ENCODE data around the gene CNOT3.

Gene CNOT3

GRCh38 chr19:54136086-54136863 lies 1.3 kb upstream of the CNOT3 start:
- H3K27me3 ChIP-seq (ENCODE audit: control insufficient read depth in 2 of 2, insufficient read depth in 2 of 2, low read length in 2 of 2): no peaks in the 10 kb centered on the region
- H3K36me3 ChIP-seq (ENCODE audit: control insufficient read depth in 2 of 2, insufficient read depth in 2 of 2, low read length in 2 of 2): peaks cover 0 to 14% of the 10 kb centered on the region in 2 donors
- peak overlapping the region; percentile 11 to 62 for H3K27ac ChIP-seq (ENCODE audit: low read depth in 2 of 2, low read length in 2 of 2)
- H3K9me3 ChIP-seq (ENCODE audit: control insufficient read depth in 2 of 2, low read length in 2 of 2): no peaks in the 10 kb centered on the region
- H3K9ac ChIP-seq (ENCODE audit: low read depth in 1 of 2, low read length in 2 of 2): peak overlapping the region; percentile 67 to 72
- peak overlapping the region; percentile 76 to 88 for H3K4me3 ChIP-seq (ENCODE audit: low read length in 2 of 2)
- H3K4me1 ChIP-seq (ENCODE audit: control insufficient read depth in 2 of 2, insufficient read depth in 2 of 2, low read length in 2 of 2): peaks cover 23% of the 10 kb centered on the region in 2 donors

- Histone ChIP-seq H3K4me3 (ENCODE audit: low read length in 2 of 2) (peak overlapping the region; percentile 77 to 88), H3K4me1 (ENCODE audit: control insufficient read depth in 2 of 2, insufficient read depth in 2 of 2, low read length in 2 of 2) (peaks cover 23% of the 10 kb centered on the region in 2 donors), H3K9me3 (ENCODE audit: control insufficient read depth in 2 of 2, low read length in 2 of 2) (no peaks in the 10 kb centered on the region), H3K9ac (ENCODE audit: low read depth in 1 of 2, low read length in 2 of 2) (peak overlapping the region; percentile 72 to 83), H3K27me3 (ENCODE audit: control insufficient read depth in 2 of 2, insufficient read depth in 2 of 2, low read length in 2 of 2) (no peaks in the 10 kb centered on the region), H3K27ac (ENCODE audit: low read depth in 2 of 2, low read length in 2 of 2) (peak overlapping the region; percentile 11 to 85), H3K36me3 (ENCODE audit: control insufficient read depth in 2 of 2, insufficient read depth in 2 of 2, low read length in 2 of 2) (peaks cover 6 to 10% of the 10 kb centered on the region in 2 donors)
These were observed 481 bp upstream of the CNOT3 start for GRCh38 chr19:54136864-54137698.

DNA sequence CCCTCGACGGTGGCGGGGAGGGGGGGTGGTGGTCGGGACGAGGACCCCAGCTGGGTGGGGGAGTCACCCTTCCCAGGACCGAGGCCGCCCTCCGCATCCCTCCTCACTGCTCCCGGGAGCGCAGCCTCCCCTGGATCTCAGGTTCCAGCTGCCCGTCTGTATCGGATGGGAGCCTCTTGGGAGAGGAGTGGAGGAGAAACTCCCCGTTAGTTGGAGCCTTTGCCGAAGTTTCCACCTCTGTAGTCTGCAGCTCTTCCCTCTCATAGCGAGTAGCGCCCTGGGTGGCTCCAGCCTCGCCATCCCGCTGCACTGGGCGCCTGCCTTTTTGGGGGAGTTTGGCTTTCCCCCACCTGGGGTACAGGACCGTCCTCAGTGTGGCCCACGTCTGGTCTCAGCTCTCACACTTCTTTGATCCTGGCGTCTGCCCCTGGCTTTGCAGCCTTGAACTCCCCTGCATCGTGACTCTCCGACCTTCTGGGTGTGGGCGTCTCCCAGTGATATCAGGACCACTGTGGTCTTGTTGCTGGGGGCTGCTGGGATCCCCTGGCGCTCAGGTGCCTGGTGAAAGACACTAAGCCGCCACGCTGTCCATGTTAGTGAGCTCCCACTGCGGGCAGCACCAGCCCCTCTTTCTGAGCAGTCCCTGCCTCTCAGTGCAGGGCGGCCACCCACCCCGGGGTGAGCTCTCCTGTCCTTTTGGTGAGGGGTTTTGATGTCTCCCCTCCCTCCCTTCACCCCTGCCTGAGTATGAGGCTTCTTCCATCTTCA lies 1.1 kb downstream of the CNOT3 start:
- Histone ChIP-seq H3K27me3 (ENCODE audit: control insufficient read depth in 2 of 2, insufficient read depth in 2 of 2, low read length in 2 of 2) (no peaks in the 10 kb centered on the region), H3K9me3 (ENCODE audit: control insufficient read depth in 2 of 2, low read length in 2 of 2) (no peaks in the 10 kb centered on the region), H3K9ac (ENCODE audit: low read depth in 1 of 2, low read length in 2 of 2) (peak overlapping the region; percentile 63 to 83), H3K36me3 (ENCODE audit: control insufficient read depth in 2 of 2, insufficient read depth in 2 of 2, low read length in 2 of 2) (peaks cover 22 to 25% of the 10 kb centered on the region in 2 donors), H3K4me1 (ENCODE audit: control insufficient read depth in 2 of 2, insufficient read depth in 2 of 2, low read length in 2 of 2) (peaks cover 23% of the 10 kb centered on the region in 2 donors), H3K4me3 (ENCODE audit: low read length in 2 of 2) (peak overlapping the region; percentile 74 to 77), H3K27ac (ENCODE audit: low read depth in 2 of 2, low read length in 2 of 2) (peak overlapping the region in 1 of 2 donors; percentile 85)

DNA sequence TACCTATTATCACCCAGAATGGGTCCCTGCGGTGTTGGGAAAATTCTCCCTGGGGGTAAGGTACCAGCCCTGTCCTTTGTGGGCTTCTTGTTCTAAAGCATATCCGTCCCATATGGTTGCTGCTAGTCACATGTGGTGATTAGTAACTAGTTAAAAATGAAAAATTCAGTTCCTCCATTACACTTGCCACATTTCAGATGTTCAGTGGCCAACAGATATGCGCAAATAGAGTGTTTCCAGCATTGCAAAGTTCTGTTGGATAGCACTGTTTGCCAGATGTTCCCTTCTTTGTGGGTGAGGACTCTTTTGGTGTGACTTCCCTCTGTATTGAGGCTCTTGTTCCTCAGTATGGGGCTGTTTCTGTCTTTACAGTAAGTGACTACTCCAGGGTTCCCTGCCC lies 3.8 kb downstream of the CNOT3 start:
- H3K27me3 ChIP-seq (ENCODE audit: control insufficient read depth in 2 of 2, insufficient read depth in 2 of 2, low read length in 2 of 2): no peaks in the 10 kb centered on the region
- H3K9me3 ChIP-seq (ENCODE audit: control insufficient read depth in 2 of 2, low read length in 2 of 2): no peaks in the 10 kb centered on the region
- H3K4me1 ChIP-seq (ENCODE audit: control insufficient read depth in 2 of 2, insufficient read depth in 2 of 2, low read length in 2 of 2): peaks cover 16 to 17% of the 10 kb centered on the region in 2 donors
- H3K36me3 ChIP-seq (ENCODE audit: control insufficient read depth in 2 of 2, insufficient read depth in 2 of 2, low read length in 2 of 2): peaks cover 49 to 51% of the 10 kb centered on the region in 2 donors
- H3K4me3 ChIP-seq (ENCODE audit: low read length in 2 of 2): no peak overlapping the region
- H3K9ac ChIP-seq (ENCODE audit: low read depth in 1 of 2, low read length in 2 of 2): no peak overlapping the region
- no peak overlapping the region for H3K27ac ChIP-seq (ENCODE audit: low read depth in 2 of 2, low read length in 2 of 2)

DNA sequence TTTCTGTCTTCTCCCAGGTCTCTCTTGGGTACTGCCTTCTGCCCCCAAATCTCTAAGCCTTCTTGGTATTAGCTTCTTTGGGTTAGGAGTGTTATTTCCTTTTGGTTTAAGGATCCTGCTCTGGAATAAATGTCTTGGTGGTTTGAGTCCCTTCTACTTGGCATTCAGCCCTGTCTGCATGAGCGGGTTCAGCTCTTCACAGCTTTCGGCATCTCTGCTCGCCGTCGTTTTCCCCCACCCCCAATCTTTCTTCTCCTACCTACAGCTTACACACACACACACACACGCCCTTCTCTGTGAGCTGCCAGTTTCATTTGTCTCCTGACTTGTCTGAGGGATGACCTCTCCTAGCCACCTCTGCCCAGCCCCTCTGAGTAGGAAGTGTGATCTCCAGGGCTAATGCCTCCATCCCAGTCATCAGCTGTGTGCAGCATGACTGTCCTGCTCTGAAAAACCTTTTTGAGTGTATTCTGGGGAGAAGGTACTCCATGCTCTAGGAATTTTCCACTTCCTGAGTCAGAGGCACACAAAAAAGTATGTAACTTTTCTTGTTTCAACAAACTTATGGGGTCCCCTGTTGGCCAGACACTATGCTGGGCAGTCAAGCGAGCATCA lies 4.7 kb downstream of the CNOT3 start:
- no peaks in the 10 kb centered on the region for H3K9me3 ChIP-seq (ENCODE audit: control insufficient read depth in 2 of 2, low read length in 2 of 2)
- no peak overlapping the region for H3K27ac ChIP-seq (ENCODE audit: low read depth in 2 of 2, low read length in 2 of 2)
- H3K4me1 ChIP-seq (ENCODE audit: control insufficient read depth in 2 of 2, insufficient read depth in 2 of 2, low read length in 2 of 2): peaks cover 10 to 15% of the 10 kb centered on the region in 2 donors
- H3K9ac ChIP-seq (ENCODE audit: low read depth in 1 of 2, low read length in 2 of 2): no peak overlapping the region
- no peak overlapping the region for H3K4me3 ChIP-seq (ENCODE audit: low read length in 2 of 2)
- no peaks in the 10 kb centered on the region for H3K27me3 ChIP-seq (ENCODE audit: control insufficient read depth in 2 of 2, insufficient read depth in 2 of 2, low read length in 2 of 2)
- H3K36me3 ChIP-seq (ENCODE audit: control insufficient read depth in 2 of 2, insufficient read depth in 2 of 2, low read length in 2 of 2): peaks cover 57 to 61% of the 10 kb centered on the region in 2 donors

DNA sequence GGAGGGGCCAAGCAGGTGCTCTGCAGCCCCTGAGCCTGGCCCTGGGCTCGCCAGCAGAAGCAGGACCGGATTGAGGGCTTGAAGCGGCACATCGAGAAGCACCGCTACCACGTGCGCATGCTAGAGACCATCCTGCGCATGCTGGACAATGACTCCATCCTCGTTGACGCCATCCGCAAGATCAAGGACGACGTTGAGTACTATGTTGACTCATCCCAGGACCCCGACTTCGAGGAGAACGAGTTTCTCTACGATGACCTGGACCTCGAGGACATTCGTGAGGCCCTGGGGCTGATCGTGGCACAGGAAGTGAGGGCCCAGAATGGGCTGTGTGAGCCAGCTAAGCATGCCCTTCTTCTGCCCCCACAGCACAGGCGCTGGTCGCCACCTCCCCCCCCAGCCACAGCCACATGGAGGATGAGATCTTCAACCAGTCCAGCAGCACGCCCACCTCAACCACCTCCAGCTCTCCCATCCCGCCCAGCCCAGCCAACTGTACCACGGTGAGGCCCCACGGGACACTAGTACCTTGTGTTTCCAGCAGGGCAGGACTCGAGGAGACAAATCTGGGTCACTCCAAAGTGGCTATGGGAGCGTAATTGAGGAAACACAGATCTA lies 8.1 kb downstream of the CNOT3 start:
- no peaks in the 10 kb centered on the region for H3K27me3 ChIP-seq (ENCODE audit: control insufficient read depth in 2 of 2, insufficient read depth in 2 of 2, low read length in 2 of 2)
- H3K4me3 ChIP-seq (ENCODE audit: low read length in 2 of 2): no peak overlapping the region
- peaks cover 79 to 84% of the 10 kb centered on the region in 2 donors for H3K36me3 ChIP-seq (ENCODE audit: control insufficient read depth in 2 of 2, insufficient read depth in 2 of 2, low read length in 2 of 2)
- H3K9me3 ChIP-seq (ENCODE audit: control insufficient read depth in 2 of 2, low read length in 2 of 2): no peaks in the 10 kb centered on the region
- peaks cover 0 to 2% of the 10 kb centered on the region in 2 donors for H3K4me1 ChIP-seq (ENCODE audit: control insufficient read depth in 2 of 2, insufficient read depth in 2 of 2, low read length in 2 of 2)
- H3K27ac ChIP-seq (ENCODE audit: low read depth in 2 of 2, low read length in 2 of 2): no peak overlapping the region
- H3K9ac ChIP-seq (ENCODE audit: low read depth in 1 of 2, low read length in 2 of 2): no peak overlapping the region

DNA sequence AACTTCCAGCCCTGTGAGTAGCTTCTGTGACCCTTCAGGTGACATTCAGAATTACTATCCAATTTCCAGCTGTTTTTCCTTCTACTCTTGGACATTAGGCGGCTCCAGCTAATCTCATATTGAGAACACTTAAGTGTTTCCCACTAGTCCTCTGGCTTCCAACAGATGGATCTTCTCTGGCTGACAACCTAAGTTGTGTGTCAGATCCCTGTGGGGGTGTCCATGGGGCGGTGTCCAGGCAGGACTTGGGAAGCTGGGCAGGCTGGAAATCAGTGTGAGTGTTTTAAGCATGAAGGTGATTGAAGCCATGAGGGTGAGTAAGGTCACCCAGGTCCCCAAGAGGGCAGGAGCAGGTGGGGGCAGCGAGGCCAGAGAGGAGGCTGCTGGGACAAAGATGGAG lies 10.1 kb downstream of the CNOT3 start:
- peaks cover 83 to 90% of the 10 kb centered on the region in 2 donors for H3K36me3 ChIP-seq (ENCODE audit: control insufficient read depth in 2 of 2, insufficient read depth in 2 of 2, low read length in 2 of 2)
- peaks cover 0 to 2% of the 10 kb centered on the region in 2 donors for H3K4me1 ChIP-seq (ENCODE audit: control insufficient read depth in 2 of 2, insufficient read depth in 2 of 2, low read length in 2 of 2)
- no peaks in the 10 kb centered on the region for H3K9me3 ChIP-seq (ENCODE audit: control insufficient read depth in 2 of 2, low read length in 2 of 2)
- H3K27me3 ChIP-seq (ENCODE audit: control insufficient read depth in 2 of 2, insufficient read depth in 2 of 2, low read length in 2 of 2): no peaks in the 10 kb centered on the region
- no peak overlapping the region for H3K4me3 ChIP-seq (ENCODE audit: low read length in 2 of 2)
- H3K9ac ChIP-seq (ENCODE audit: low read depth in 1 of 2, low read length in 2 of 2): no peak overlapping the region
- H3K27ac ChIP-seq (ENCODE audit: low read depth in 2 of 2, low read length in 2 of 2): peak overlapping the region in 1 of 2 donors; percentile 23

- H3K9me3 ChIP-seq (ENCODE audit: control insufficient read depth in 2 of 2, low read length in 2 of 2): no peaks in the 10 kb centered on the region
- peaks cover 78 to 91% of the 10 kb centered on the region in 2 donors for H3K36me3 ChIP-seq (ENCODE audit: control insufficient read depth in 2 of 2, insufficient read depth in 2 of 2, low read length in 2 of 2)
- H3K4me3 ChIP-seq (ENCODE audit: low read length in 2 of 2): no peak overlapping the region
- H3K27ac ChIP-seq (ENCODE audit: low read depth in 2 of 2, low read length in 2 of 2): no peak overlapping the region
- H3K9ac ChIP-seq (ENCODE audit: low read depth in 1 of 2, low read length in 2 of 2): no peak overlapping the region
- peaks cover 0 to 2% of the 10 kb centered on the region in 2 donors for H3K4me1 ChIP-seq (ENCODE audit: control insufficient read depth in 2 of 2, insufficient read depth in 2 of 2, low read length in 2 of 2)
- no peaks in the 10 kb centered on the region for H3K27me3 ChIP-seq (ENCODE audit: control insufficient read depth in 2 of 2, insufficient read depth in 2 of 2, low read length in 2 of 2)
These were observed 10.6 kb downstream of the CNOT3 start for GRCh38 chr19:54148158-54148557.
